DOHH2 (cell line): ENCODE measurements around the gene RWDD4.

Source experiments
- EZH2phosphoT487 ChIP-seq: fragments of 200-600 bp; sonication (generic); IDR thresholded peaks from 2 replicates; pipeline ENCODE4 v1.6.1; 2017; ENCODE audit warnings: borderline replicate concordance, mild to moderate bottlenecking, antibody characterized with exemption, low read length, moderate library complexity, mixed read lengths
- TF ChIP-seq, protein P1 (sequence below): fragments of 200-600 bp; sonication (generic); IDR thresholded peaks from one replicate; pipeline ENCODE4 v1.5.1; 2014; ENCODE audit warnings: antibody characterized with exemption, mild to moderate bottlenecking, low read depth, low read length; ENCODE audit not compliant: poor library complexity, severe bottlenecking

DNA sequence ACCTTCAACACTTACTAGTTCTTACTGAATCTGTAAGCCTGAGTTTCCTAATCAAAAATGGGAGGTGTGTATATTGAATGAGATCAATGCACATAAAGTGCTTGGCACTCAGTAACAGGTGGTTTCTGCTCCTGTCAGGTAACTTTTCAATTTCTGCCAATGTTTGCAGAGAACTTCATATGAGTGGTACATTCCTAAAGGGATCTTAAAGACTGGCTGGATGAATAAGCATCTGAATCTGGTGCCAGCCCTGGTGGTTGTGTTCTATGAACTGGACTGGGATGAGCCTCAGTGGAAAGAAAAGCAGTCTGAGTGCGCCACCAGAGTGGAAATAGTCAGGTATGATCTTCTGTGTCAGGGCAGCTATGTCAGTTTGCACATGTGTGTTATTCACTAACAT is 7.1 kb upstream of the RWDD4 start:
- TF ChIP-seq, protein P1, sequence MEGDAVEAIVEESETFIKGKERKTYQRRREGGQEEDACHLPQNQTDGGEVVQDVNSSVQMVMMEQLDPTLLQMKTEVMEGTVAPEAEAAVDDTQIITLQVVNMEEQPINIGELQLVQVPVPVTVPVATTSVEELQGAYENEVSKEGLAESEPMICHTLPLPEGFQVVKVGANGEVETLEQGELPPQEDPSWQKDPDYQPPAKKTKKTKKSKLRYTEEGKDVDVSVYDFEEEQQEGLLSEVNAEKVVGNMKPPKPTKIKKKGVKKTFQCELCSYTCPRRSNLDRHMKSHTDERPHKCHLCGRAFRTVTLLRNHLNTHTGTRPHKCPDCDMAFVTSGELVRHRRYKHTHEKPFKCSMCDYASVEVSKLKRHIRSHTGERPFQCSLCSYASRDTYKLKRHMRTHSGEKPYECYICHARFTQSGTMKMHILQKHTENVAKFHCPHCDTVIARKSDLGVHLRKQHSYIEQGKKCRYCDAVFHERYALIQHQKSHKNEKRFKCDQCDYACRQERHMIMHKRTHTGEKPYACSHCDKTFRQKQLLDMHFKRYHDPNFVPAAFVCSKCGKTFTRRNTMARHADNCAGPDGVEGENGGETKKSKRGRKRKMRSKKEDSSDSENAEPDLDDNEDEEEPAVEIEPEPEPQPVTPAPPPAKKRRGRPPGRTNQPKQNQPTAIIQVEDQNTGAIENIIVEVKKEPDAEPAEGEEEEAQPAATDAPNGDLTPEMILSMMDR: no peak
- no peak for TF ChIP-seq EZH2phosphoT487
